Right hindlimb (tissue), 1 donor: ENCODE results near the gene DEFB119.
"Not testable (repeated sequence)": the region's sequence is repeated elsewhere in the genome, so short reads cannot be mapped to it uniquely, and the experiment has no call there.

Experiments used
- DNase-seq: peaks from one replicate; pipeline ENCODE4 v3.0.0-alpha.2; 2018

The DEFB119 gene

DNA sequence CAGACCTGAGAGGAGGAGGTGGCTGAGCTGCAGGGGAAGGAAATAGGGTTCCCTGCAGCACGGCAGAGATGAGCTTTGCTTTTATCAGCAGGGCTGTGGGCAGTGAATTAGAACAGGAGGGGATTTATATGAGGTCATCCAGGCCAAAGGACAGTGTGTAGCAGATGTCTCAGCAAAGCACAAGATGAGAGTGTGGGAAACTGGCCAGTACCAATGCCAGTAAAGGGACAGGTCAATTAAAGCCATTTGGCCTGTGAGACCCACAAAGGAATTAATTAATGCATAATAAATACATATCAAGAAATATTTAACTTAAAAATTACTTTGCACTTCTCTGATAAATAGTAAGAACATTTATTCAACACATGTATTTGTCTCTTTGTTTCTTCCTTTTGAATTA lies at the start of gene DEFB119:
TSS of gene DEFB119 (minus strand) at position 101 of the 400 bp plus-strand sequence. CDS start 107 bp downstream, outside the sequence.
- no peak for DNase-seq

GRCh38 chr20:31430568-31431115 lies 40.3 kb upstream of the DEFB119 start:
- DNase-seq, result no peak

DNA sequence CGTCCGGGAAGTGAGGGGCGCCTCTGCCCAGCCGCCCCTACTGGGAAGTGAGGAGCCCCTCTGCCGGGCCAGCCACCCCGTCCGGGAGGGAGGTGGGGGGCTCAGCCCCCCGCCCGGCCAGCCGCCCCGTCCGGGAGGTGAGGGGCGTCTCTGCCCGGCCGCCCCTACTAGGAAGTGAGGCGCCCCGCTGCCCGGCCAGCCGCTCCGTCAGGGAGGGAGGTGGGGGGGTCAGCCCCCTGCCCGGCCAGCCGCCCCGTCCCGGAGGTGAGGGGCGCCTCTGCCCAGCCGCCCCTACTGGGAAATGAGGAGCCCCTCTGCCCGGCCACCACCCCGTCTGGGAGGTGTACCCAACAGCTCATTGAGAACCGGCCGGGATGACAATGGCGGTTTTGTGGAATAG lies 37.2 kb upstream of the DEFB119 start:
- not testable (repeated sequence) for DNase-seq

GRCh38 chr20:31426891-31427551 lies 36.6 kb upstream of the DEFB119 start:
- not testable (repeated sequence) for DNase-seq

GRCh38 chr20:31425797-31426196 lies 35.4 kb upstream of the DEFB119 start:
- DNase-seq, result no peak

- no peak for DNase-seq
Measured at GRCh38 chr20:31418307-31418706, 27.9 kb upstream of the DEFB119 start.

DNA sequence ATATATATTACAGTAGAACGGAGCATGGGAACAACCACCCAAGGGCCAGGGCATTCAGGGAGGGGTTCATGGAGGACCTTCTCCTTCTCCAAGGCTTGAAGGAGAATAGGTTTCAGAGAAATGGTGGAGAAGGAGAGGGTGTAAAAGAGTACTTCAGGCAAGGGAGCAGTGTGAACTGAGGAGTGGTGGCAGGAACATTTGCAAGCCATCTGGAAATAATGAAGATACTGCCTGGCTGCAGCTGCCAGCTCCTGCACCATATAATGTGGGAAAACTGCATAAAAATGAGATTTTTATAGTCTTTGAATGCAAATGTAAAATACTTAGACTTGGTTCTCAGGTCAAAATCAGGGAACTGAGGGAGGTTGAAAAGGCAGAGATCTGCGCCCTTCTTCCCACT lies 25.3 kb upstream of the DEFB119 start:
- no peak for DNase-seq

DNA sequence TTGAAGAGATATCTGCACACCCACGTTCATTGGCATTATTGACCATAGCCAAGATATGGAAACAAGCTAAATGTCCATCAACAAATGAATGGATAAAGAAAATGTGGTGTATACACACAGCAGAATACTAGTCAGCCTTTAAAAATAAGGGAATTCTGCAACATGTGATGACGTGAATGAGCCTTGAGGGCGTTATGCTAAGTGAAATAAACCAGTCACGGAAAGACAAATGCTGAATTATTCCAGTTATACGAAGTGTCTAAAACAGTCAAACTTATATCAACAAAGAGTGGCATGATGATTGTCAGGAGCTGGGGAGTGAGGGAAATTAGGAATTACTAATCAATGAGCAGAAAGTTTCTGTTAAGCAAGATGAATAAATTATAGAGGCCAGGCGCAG lies 24.0 kb upstream of the DEFB119 start:
- no peak for DNase-seq

DNA sequence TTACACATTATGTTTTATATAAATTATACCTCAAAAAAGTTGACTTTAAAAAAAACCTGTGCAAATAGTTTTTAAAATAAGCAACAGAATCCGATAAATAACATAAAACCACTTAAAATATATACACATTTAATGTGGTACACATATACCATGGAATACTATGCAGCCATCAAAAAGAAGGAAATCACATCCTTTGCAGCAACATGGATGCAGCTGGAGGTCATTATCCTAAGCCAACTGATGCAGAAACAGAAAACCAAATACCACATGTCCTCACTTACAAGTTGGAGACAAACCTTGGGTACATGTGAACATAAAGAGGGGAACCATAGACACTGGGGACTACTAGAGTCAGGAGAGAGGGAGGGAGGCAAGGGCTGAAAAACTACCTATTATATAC lies 19.6 kb upstream of the DEFB119 start:
- DNase-seq, result no peak

GRCh38 chr20:31406115-31406514 lies 15.7 kb upstream of the DEFB119 start, which contains the start of gene DEFB121:
TSS of gene DEFB121 (minus strand) at chr20:31406215. CDS start at chr20:31406152, 63 bp downstream.
- no peak for DNase-seq

- DNase-seq, result no peak
Measured at GRCh38 chr20:31403886-31404285, 13.5 kb upstream of the DEFB119 start.

DNA sequence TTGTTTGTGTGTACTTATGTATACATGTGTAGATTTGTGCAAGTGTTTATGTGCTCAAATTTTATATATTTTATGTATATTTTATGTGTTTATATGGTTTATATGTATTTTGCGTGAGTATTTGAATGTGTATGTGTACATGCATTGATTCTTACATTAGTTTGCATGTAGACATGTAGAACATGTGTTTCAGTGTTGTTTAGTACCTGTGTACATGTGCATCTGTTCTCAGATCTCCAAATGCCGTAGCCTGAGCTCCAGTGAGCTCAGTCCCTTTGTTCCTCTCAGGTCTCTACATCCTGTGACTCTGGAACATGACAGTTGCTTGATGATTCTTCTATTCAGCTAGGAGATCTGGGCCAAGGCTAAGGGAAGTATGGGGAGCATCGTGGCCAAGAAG lies 4.5 kb upstream of the DEFB119 start:
- DNase-seq, result no peak

DNA sequence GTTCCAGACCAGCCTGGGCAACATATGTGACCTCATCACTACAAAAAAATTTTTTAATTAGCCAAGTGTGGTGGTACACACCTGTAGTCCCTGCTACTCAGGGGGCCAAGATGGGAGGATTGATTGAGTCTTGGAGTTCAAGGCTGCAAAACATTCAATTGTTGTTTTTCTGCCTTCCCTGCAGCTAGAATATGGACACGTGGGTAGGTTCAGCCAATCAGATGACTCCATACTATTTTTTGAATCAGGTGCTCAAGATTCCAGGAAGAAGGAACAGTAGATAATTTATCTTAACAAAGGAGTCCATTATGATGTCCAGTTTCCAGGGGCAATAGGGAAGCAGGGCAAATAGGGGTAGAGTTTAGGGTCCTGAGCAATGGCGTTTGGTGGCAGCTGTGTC lies 2.4 kb upstream of the DEFB119 start:
- DNase-seq, result no peak

- no peak for DNase-seq
Measured at GRCh38 chr20:31374346-31374745, 16.0 kb downstream of the DEFB119 start.

GRCh38 chr20:31368301-31368700 lies 22.1 kb downstream of the DEFB119 start, which contains the start of gene DEFB118:
TSS of gene DEFB118 (plus strand) at chr20:31368601. CDS start at chr20:31368651, 50 bp downstream.
- no peak for DNase-seq

DNA sequence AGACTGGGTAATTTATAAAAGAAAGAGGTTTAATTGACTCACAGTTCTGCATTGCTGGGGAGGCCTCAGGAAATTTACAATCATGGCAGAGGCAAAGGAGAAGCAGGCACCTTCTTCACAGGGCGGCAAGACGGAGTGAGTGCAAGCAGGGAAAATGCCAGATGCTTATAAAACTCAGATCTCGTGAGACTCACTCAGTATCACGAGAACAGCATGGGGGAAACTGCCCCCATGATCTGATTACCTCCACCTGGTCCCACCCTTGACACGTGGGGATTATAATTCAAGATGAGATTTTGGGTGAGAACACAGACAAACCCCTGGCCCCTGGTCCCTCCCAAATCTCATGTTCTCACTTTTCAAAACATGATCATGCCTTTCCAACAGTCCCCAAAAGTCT lies 26.1 kb downstream of the DEFB119 start:
- not testable (repeated sequence) for DNase-seq

DNA sequence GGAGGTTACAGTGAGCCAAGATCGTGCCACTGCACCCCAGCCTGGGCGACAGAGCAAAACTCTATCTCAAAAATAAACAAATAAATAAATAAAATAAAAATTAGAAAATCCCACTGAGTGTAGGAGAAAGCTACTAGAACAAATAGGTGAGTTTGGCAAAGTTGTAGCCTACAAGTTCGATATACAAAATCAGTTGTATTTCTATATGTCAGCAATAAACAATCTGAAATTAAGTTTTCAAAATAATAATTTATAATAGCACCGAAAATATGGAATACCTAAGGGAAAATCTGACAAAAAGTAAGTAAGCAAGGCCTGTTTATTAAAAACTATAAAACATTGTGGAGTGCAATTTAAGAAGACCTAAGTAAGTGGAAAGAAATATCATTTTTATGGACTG lies 27.1 kb downstream of the DEFB119 start:
- DNase-seq, result no peak

DNA sequence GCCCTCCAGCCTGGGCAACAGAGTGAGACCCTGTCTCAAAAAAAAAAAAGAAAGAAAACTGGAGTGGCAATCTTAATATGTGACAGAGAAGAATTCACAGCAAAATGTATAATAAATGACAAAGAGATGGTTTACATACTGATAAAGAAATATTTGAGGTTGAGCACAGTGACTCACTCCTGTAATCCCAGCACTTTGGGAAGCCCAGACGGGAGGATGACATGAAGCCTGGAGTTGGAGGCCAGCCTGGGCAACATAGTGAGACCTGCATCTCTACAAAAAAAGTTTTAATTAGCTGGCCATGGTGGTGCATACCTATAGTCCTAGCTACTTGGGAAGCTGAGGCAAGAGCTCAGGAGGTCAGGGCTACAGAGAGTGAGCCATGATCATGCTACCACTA lies 34.4 kb downstream of the DEFB119 start:
- no peak for DNase-seq

GRCh38 chr20:31341470-31341869 lies 48.9 kb downstream of the DEFB119 start:
- DNase-seq, result no peak

DNA sequence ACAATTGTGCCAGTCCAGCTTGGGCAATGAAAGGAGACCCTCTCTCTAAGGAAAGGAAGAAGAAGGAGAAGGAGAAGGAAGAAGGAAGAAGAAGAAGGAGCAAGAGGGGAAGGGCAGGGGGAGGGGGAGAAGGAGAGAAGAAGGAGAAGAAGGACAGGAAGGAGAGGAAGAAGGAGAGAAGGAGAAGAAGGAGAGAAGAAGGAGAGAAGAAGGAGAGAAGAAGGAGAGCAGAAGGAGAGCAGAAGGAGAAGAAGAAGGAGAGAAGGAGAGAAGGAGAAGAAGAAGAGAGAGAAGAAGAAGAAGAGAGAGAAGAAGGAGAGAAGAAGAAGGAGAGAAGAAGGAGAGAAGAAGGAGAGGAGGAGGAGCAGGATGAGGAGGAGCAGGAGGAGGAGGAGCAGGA lies 59.5 kb downstream of the DEFB119 start:
- DNase-seq, result no peak
